Neural cell (in vitro differentiated cells): ENCODE measurements around the gene HNRNPUL1. TPM values are rescaled to one million over a fixed set of nuclear protein-coding genes. Genes with fewer than 3 reads are reported as not detected.

Experiments used
- H2AFZ ChIP-seq: fragments of 200-600, 300-800 bp; sonication (generic), shearing (Covaris generic); 2 replicates; pipeline ENCODE4 v1.6.0; 2014; ENCODE audit warnings: low read depth, mild to moderate bottlenecking, antibody characterized with exemption, low read length, moderate library complexity
- H3F3A ChIP-seq: fragments of 200-600 bp; shearing (Covaris generic); 2 replicates; pipeline ENCODE4 v1.6.1; 2016; ENCODE audit warnings: mild to moderate bottlenecking, moderate library complexity, mixed read lengths, antibody characterized with exemption, low read length; ENCODE audit not compliant: insufficient read depth, poor library complexity, severe bottlenecking
- H3K27ac ChIP-seq: fragments of 200-600, 300-800 bp; sonication (generic), shearing (Covaris generic); 2 replicates; pipeline ENCODE4 v1.5.1; 2014; ENCODE audit warnings: mild to moderate bottlenecking, low read length, moderate library complexity
- H3K27me3 ChIP-seq: fragments of 300-800, 200-600 bp; sonication (generic), shearing (Covaris generic); 2 replicates; pipeline ENCODE4 v1.6.0; 2014; ENCODE audit warnings: mild to moderate bottlenecking, low read depth, low read length, moderate library complexity; ENCODE audit not compliant: insufficient read depth
- H3K36me3 ChIP-seq: fragments of 300-800, 200-600 bp; sonication (generic), shearing (Covaris generic); 2 replicates; pipeline ENCODE4 v1.5.1; 2014; ENCODE audit warnings: mild to moderate bottlenecking, antibody characterized with exemption, low read length, moderate library complexity; ENCODE audit not compliant: insufficient read depth
- H3K4me2 ChIP-seq: fragments of 300-800, 200-600 bp; sonication (generic), shearing (Covaris generic); 2 replicates; pipeline ENCODE4 v1.6.0; 2014; ENCODE audit warnings: mild to moderate bottlenecking, low read length
- H3K4me3 ChIP-seq: fragments of 300-800, 200-600 bp; sonication (generic), shearing (Covaris generic); 2 replicates; pipeline ENCODE4 v1.5.1; 2014; ENCODE audit warnings: mild to moderate bottlenecking, low read length, moderate library complexity
- H3K79me2 ChIP-seq: fragments of 200-600 bp; shearing (Covaris generic); replicated peaks from 2 replicates; pipeline ENCODE4 v1.6.0; 2014; ENCODE audit warnings: mild to moderate bottlenecking, low read length, moderate library complexity; ENCODE audit not compliant: insufficient read depth
- H3K9ac ChIP-seq: fragments of 300-800, 200-600 bp; sonication (generic), shearing (Covaris generic); 2 replicates; pipeline ENCODE4 v1.6.1; 2016; ENCODE audit warnings: mild to moderate bottlenecking, low read length, mixed read lengths
- H3K9me2 ChIP-seq: fragments of 200-600 bp; shearing (Covaris generic); 2 replicates; pipeline ENCODE4 v1.6.1; 2016; ENCODE audit warnings: mild to moderate bottlenecking, low read length, mixed read lengths; ENCODE audit not compliant: insufficient read depth
- H3K9me3 ChIP-seq: fragments of 200-600, 300-800 bp; sonication (generic), shearing (Covaris generic); 2 replicates; pipeline ENCODE4 v1.6.1; 2016; ENCODE audit warnings: mild to moderate bottlenecking, mixed run types, low read length, moderate library complexity, mixed read lengths
- H4K20me1 ChIP-seq: fragments of 200-600 bp; shearing (Covaris generic); 2 replicates; pipeline ENCODE4 v1.6.1; 2016; ENCODE audit warnings: mild to moderate bottlenecking, mixed run types; ENCODE audit not compliant: insufficient read depth
- EP300 ChIP-seq: fragments of 450-650 bp; conservative IDR thresholded peaks from 2 replicates; pipeline ENCODE4 v1.6.1; 2014; ENCODE audit warnings: antibody characterized with exemption, mild to moderate bottlenecking, moderate library complexity; ENCODE audit not compliant: poor library complexity, severe bottlenecking
- EZH2 ChIP-seq: fragments of 200-600, 300-800 bp; shearing (Covaris generic), sonication (generic); IDR thresholded peaks from 2 replicates; pipeline ENCODE4 v1.6.1; 2014; ENCODE audit warnings: antibody characterized with exemption, low read length, borderline replicate concordance, mild to moderate bottlenecking; ENCODE audit not compliant: insufficient read depth, poor library complexity, severe bottlenecking
- MXI1 ChIP-seq: fragments of 450-650 bp; conservative IDR thresholded peaks from 2 replicates; pipeline ENCODE4 v1.6.1; 2014; ENCODE audit warnings: antibody characterized with exemption, mild to moderate bottlenecking; ENCODE audit not compliant: poor library complexity, severe bottlenecking
- POLR2AphosphoS5 ChIP-seq: IDR thresholded peaks from 2 replicates; pipeline ENCODE4 v1.6.1; 2012
- RAD21 ChIP-seq: fragments of 450-650 bp; conservative IDR thresholded peaks from 2 replicates; pipeline ENCODE4 v1.6.1; 2014; ENCODE audit warnings: antibody characterized with exemption, mild to moderate bottlenecking, moderate library complexity
- SMC3 ChIP-seq: fragments of 450-650 bp; conservative IDR thresholded peaks from 2 replicates; pipeline ENCODE4 v1.6.1; 2014; ENCODE audit warnings: antibody characterized with exemption, mild to moderate bottlenecking, moderate library complexity; ENCODE audit not compliant: poor library complexity
- TAF1 ChIP-seq: IDR thresholded peaks from 2 replicates; pipeline ENCODE4 v1.6.1; 2012; ENCODE audit warnings: low read depth
- polyA plus RNA-seq: library from polyadenylated mRNA; depleted of rRNA; stranded (reverse); fragments of >200 nt; gene quantifications from 2 replicates; pipeline ENCODE4 v1.2.3, GENCODE V29; 2014
- TF ChIP-seq, protein P1 (sequence below): fragments of 450-650 bp; IDR thresholded peaks from 2 replicates; pipeline ENCODE4 v1.5.1; 2014; ENCODE audit warnings: antibody characterized with exemption, mild to moderate bottlenecking, moderate library complexity; ENCODE audit not compliant: poor library complexity, severe bottlenecking
- TF ChIP-seq, protein P2 (sequence below): IDR thresholded peaks from 2 replicates; pipeline ENCODE4 v1.6.1; 2012; ENCODE audit warnings: borderline replicate concordance

HNRNPUL1 gene
- polyA plus RNA-seq, 1 donor from 2014 or later, result 34.6 TPM

DNA sequence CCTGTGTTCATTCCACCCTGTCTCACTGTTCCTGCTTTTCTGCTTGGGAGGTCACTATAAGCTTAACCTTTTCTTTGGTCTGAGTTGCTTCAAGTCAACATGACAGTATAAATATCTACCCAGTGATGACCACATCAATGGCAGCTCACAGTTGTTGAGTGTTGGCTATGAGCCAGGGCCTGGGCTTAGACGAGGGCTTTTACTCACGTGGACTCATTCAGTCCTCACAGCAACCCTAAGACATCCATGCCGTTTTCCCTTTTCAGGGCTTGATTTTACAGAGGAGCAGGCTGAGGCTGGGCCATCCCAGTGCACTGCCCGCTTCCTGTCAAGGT is 35.5 kb downstream of the HNRNPUL1 start:
- Histone ChIP-seq H3K36me3 (no peaks in the 10 kb centered on the region), H4K20me1 (no peaks in the 10 kb centered on the region), H3K4me3 (no peak overlapping the region), H3K9me2 (no peaks in the 10 kb centered on the region), H3K27ac (no peak overlapping the region), H3F3A (no peaks in the 10 kb centered on the region), H3K9me3 (no peaks in the 10 kb centered on the region), H3K27me3 (no peaks in the 10 kb centered on the region), H3K79me2 (no peaks in the 10 kb centered on the region), H3K4me2 (no peak overlapping the region), H2AFZ (no peak overlapping the region), H3K9ac (no peak overlapping the region)
- TF ChIP-seq, protein P1, sequence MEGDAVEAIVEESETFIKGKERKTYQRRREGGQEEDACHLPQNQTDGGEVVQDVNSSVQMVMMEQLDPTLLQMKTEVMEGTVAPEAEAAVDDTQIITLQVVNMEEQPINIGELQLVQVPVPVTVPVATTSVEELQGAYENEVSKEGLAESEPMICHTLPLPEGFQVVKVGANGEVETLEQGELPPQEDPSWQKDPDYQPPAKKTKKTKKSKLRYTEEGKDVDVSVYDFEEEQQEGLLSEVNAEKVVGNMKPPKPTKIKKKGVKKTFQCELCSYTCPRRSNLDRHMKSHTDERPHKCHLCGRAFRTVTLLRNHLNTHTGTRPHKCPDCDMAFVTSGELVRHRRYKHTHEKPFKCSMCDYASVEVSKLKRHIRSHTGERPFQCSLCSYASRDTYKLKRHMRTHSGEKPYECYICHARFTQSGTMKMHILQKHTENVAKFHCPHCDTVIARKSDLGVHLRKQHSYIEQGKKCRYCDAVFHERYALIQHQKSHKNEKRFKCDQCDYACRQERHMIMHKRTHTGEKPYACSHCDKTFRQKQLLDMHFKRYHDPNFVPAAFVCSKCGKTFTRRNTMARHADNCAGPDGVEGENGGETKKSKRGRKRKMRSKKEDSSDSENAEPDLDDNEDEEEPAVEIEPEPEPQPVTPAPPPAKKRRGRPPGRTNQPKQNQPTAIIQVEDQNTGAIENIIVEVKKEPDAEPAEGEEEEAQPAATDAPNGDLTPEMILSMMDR, result no peak
- TF ChIP-seq POLR2AphosphoS5, result no peak
- TF ChIP-seq TAF1, result no peak
- no peak for TF ChIP-seq EZH2
- no peak for TF ChIP-seq EP300
- no peak for TF ChIP-seq MXI1
- no peak for TF ChIP-seq RAD21
- TF ChIP-seq, protein P2, sequence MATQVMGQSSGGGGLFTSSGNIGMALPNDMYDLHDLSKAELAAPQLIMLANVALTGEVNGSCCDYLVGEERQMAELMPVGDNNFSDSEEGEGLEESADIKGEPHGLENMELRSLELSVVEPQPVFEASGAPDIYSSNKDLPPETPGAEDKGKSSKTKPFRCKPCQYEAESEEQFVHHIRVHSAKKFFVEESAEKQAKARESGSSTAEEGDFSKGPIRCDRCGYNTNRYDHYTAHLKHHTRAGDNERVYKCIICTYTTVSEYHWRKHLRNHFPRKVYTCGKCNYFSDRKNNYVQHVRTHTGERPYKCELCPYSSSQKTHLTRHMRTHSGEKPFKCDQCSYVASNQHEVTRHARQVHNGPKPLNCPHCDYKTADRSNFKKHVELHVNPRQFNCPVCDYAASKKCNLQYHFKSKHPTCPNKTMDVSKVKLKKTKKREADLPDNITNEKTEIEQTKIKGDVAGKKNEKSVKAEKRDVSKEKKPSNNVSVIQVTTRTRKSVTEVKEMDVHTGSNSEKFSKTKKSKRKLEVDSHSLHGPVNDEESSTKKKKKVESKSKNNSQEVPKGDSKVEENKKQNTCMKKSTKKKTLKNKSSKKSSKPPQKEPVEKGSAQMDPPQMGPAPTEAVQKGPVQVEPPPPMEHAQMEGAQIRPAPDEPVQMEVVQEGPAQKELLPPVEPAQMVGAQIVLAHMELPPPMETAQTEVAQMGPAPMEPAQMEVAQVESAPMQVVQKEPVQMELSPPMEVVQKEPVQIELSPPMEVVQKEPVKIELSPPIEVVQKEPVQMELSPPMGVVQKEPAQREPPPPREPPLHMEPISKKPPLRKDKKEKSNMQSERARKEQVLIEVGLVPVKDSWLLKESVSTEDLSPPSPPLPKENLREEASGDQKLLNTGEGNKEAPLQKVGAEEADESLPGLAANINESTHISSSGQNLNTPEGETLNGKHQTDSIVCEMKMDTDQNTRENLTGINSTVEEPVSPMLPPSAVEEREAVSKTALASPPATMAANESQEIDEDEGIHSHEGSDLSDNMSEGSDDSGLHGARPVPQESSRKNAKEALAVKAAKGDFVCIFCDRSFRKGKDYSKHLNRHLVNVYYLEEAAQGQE, result no peak
- TF ChIP-seq SMC3, result no peak

DNA sequence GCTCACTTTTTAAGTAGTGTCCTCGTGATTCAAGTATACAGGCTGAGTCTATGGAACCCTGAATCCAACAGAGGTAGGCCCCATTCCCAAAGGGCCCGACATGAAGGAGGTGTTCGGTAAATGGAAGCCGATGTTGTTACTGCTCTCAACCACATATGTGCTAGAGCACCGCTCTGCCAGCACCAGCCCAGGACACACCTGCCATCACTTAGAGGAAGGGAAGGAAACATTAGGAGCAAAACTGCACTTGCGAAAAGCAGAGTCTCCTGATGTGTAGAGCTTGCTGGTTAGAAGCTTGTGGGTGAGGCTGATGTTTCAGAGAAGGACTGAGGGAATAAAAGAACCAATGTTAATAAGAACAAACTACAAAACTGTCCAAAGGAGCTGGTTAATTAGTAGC is 36.4 kb downstream of the HNRNPUL1 start:
- no peaks in the 10 kb centered on the region for H3K27me3 ChIP-seq
- H3K9ac ChIP-seq, result no peak overlapping the region
- no peak overlapping the region for H3K4me2 ChIP-seq
- no peaks in the 10 kb centered on the region for H3K36me3 ChIP-seq
- no peaks in the 10 kb centered on the region for H3K79me2 ChIP-seq
- H3K27ac ChIP-seq, result no peak overlapping the region
- no peaks in the 10 kb centered on the region for H3F3A ChIP-seq
- no peaks in the 10 kb centered on the region for H3K9me3 ChIP-seq
- no peak for TF ChIP-seq RAD21
- TF ChIP-seq SMC3, result no peak
- TF ChIP-seq POLR2AphosphoS5, result no peak
- TF ChIP-seq EP300, result no peak
- TF ChIP-seq, protein P1, result no peak
- TF ChIP-seq, protein P2, result no peak
- no peak overlapping the region for H3K4me3 ChIP-seq
- H3K9me2 ChIP-seq, result no peaks in the 10 kb centered on the region
- H2AFZ ChIP-seq, result no peak overlapping the region
- H4K20me1 ChIP-seq, result no peaks in the 10 kb centered on the region
